ENCODE measurements around the gene MORC4. TPM values are rescaled to one million over a fixed set of nuclear protein-coding genes. Genes with fewer than 3 reads are reported as not detected.

Gene MORC4
- total RNA-seq: 10 to 100 TPM; 17.3 to 19.7 (median 18.2) TPM

DNA sequence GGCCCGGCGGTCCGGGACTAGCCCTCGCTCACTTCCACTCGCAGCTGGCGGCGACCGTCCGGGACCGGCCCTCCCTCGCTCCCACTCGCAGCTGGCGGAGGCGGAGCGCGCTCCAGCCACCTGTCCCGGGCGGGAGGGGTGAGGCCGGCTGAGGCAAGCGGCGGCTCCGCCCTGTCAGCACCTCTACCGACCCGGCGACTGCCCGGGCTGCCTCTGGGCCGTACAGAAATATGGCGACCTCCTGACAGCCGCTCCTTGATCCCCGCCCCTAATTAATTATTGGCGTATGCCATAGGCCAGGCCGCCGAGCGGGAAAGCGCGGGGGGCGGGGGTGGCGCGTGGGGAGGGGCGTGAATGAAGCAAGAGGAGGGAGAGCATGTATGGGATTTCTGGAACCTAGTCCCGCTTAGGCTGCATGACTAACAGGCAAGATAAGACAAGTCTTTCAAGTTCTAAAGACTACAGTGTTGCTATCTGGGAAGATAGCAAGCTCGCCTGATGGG is at the start of gene MORC4:
Gene MORC4, minus strand, starts transcription at position 200 of the 503 bp plus-strand sequence. CDS start 243 bp downstream, outside the sequence.
- H3K4me3 ChIP-seq: peak within 1 kb of the TSS; percentile 60 to 77 (median 62)
- no peaks in the 10 kb centered on the region for H3K4me1 ChIP-seq
- TF ChIP-seq, protein P1, sequence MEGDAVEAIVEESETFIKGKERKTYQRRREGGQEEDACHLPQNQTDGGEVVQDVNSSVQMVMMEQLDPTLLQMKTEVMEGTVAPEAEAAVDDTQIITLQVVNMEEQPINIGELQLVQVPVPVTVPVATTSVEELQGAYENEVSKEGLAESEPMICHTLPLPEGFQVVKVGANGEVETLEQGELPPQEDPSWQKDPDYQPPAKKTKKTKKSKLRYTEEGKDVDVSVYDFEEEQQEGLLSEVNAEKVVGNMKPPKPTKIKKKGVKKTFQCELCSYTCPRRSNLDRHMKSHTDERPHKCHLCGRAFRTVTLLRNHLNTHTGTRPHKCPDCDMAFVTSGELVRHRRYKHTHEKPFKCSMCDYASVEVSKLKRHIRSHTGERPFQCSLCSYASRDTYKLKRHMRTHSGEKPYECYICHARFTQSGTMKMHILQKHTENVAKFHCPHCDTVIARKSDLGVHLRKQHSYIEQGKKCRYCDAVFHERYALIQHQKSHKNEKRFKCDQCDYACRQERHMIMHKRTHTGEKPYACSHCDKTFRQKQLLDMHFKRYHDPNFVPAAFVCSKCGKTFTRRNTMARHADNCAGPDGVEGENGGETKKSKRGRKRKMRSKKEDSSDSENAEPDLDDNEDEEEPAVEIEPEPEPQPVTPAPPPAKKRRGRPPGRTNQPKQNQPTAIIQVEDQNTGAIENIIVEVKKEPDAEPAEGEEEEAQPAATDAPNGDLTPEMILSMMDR (IDR thresholded peaks at IDR 0.05): no peak
- TF ChIP-seq POLR2AphosphoS5 (IDR thresholded peaks at IDR 0.05): peak in 2 of 3 donors; percentile 23 to 28
- intact Hi-C loops (cut with DNase I; ENCODE audit: low total_unique reads): no loop called here
- H3K27me3 ChIP-seq: peaks cover 0 to 61% of the 10 kb centered on the region in 2 donors
- H3K27ac ChIP-seq: peak within 1 kb of the TSS; percentile 62 to 78
- no peaks in the 10 kb centered on the region for H3K36me3 ChIP-seq
- no peaks in the 10 kb centered on the region for H3K9me3 ChIP-seq
- DNase-seq (ENCODE audit: low spot score in 2 of 2): peak; percentile 64 to 67

GRCh38 chrX:107047622-107048021 is 47.6 kb upstream of the MORC4 start:
- DNase-seq (ENCODE audit: low spot score in 2 of 2): no peak
- Histone ChIP-seq H3K27me3 (peaks cover 0 to 37% of the 10 kb centered on the region in 2 donors), H3K9me3 (peaks cover 0 to 9% of the 10 kb centered on the region in 2 donors), H3K27ac (no peak overlapping the region), H3K4me1 (no peaks in the 10 kb centered on the region), H3K36me3 (no peaks in the 10 kb centered on the region), H3K4me3 (no peak overlapping the region)
- TF ChIP-seq, protein P1 (IDR thresholded peaks at IDR 0.05): no peak
- TF ChIP-seq POLR2A (IDR thresholded peaks at IDR 0.05) (no peak), POLR2AphosphoS5 (IDR thresholded peaks at IDR 0.05) (no peak)
- intact Hi-C loops (cut with DNase I; ENCODE audit: low total_unique reads): no loop called here

DNA sequence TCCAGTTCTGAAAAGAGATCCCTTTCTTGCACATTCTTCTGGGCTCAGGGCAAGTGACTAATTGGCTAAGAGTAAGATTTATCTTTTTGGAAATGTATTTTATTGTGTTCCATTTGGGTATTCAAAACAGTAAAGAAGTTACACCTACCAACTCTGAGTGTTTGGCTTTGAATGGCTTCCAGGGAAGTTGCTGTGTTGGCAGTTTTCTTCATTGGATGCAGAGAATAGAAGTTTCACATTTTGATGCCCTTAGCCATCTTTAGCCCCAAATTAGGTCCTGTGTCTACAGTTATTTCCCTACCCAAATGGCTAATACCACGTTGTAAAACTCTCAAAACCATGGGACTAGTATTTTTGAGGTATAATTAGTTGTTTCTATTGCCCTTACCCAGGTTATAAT is 29.7 kb upstream of the MORC4 start:
- H3K36me3 ChIP-seq: no peaks in the 10 kb centered on the region
- H3K9me3 ChIP-seq: no peaks in the 10 kb centered on the region
- TF ChIP-seq POLR2A (IDR thresholded peaks at IDR 0.05): no peak
- TF ChIP-seq, protein P1 (IDR thresholded peaks at IDR 0.05): no peak
- TF ChIP-seq POLR2AphosphoS5 (IDR thresholded peaks at IDR 0.05): no peak
- H3K4me3 ChIP-seq: no peak overlapping the region
- H3K27me3 ChIP-seq: peaks cover 0 to 55% of the 10 kb centered on the region in 2 donors
- no peak overlapping the region for H3K27ac ChIP-seq
- DNase-seq (ENCODE audit: low spot score in 2 of 2): no peak
- H3K4me1 ChIP-seq: no peaks in the 10 kb centered on the region
- intact Hi-C loops (cut with DNase I; ENCODE audit: low total_unique reads): no loop called here

DNA sequence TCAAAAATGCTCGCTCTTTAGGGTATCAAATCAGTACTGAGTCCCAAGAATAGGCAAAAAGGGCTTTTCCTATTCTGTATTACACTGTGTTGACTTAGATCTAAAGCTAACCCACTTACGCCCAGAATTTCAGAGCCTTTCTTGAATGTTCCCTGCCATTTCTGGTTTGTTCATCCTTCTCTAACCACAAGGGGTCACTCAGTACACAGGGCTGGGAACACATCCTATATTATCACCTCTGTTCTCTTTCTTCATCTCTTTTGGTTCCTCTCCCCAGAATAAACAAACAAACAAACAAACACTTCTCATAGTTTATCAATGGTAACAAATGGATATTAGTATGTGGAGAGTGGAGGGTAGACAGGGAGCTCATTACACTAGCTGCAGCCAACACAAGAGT is 25.5 kb upstream of the MORC4 start:
- Histone ChIP-seq H3K4me3 (no peak overlapping the region), H3K9me3 (no peaks in the 10 kb centered on the region), H3K36me3 (no peaks in the 10 kb centered on the region), H3K4me1 (no peaks in the 10 kb centered on the region), H3K27ac (no peak overlapping the region), H3K27me3 (peaks cover 0 to 55% of the 10 kb centered on the region in 2 donors)
- no peak for DNase-seq (ENCODE audit: low spot score in 2 of 2)
- TF ChIP-seq POLR2AphosphoS5 (IDR thresholded peaks at IDR 0.05): no peak
- TF ChIP-seq, protein P1 (IDR thresholded peaks at IDR 0.05): no peak
- TF ChIP-seq POLR2A (IDR thresholded peaks at IDR 0.05): no peak
- intact Hi-C loops (cut with DNase I; ENCODE audit: low total_unique reads): no loop called here

GRCh38 chrX:107014936-107015335 is 14.9 kb upstream of the MORC4 start:
- intact Hi-C loops (cut with DNase I; ENCODE audit: low total_unique reads): no loop called here
- Histone ChIP-seq H3K9me3 (no peaks in the 10 kb centered on the region), H3K36me3 (no peaks in the 10 kb centered on the region), H3K27ac (no peak overlapping the region), H3K4me1 (no peaks in the 10 kb centered on the region), H3K4me3 (no peak overlapping the region), H3K27me3 (peaks cover 0 to 25% of the 10 kb centered on the region in 2 donors)
- TF ChIP-seq POLR2AphosphoS5 (IDR thresholded peaks at IDR 0.05) (no peak), POLR2A (IDR thresholded peaks at IDR 0.05) (no peak)
- TF ChIP-seq, protein P1 (IDR thresholded peaks at IDR 0.05): no peak
- DNase-seq (ENCODE audit: low spot score in 2 of 2): no peak
